GM23338 (cell line): ENCODE data around the gene PRKD1. TPM values are rescaled to one million over a fixed set of nuclear protein-coding genes. Genes with fewer than 3 reads are reported as not detected.

ENCODE experiments used
- ATAC-seq: fragments of 200-7000 bp; cut with Tn5 transposase; 3 replicates; pipeline ENCODE4 v1.9.1; 2020
- DNase-seq: peaks from one replicate; pipeline ENCODE4 v3.0.0-alpha.2; 2015; ENCODE audit warnings: low spot score
- H2AFZ ChIP-seq: fragments of 200-600 bp; sonication (generic); 2 replicates; pipeline ENCODE4 v1.8.0; 2016; ENCODE audit warnings: antibody characterized with exemption, mild to moderate bottlenecking, moderate library complexity
- H3F3A ChIP-seq: fragments of 200-600 bp; sonication (generic); replicated peaks from 2 replicates; pipeline ENCODE4 v1.8.0; 2017; ENCODE audit warnings: antibody characterized with exemption, mixed run types, low read depth
- H3K27ac ChIP-seq: fragments of 200-600 bp; sonication (generic); 2 replicates; pipeline ENCODE4 v1.6.1; 2016; ENCODE audit warnings: low read depth
- H3K27me3 ChIP-seq: fragments of 200-600 bp; sonication (generic); 2 replicates; pipeline ENCODE4 v1.8.0; 2016; ENCODE audit warnings: mild to moderate bottlenecking, mixed run types, moderate library complexity; ENCODE audit not compliant: insufficient read depth
- H3K36me3 ChIP-seq: fragments of 200-600 bp; sonication (generic); 2 replicates; pipeline ENCODE4 v1.8.0; 2016; ENCODE audit warnings: mild to moderate bottlenecking; ENCODE audit not compliant: insufficient read depth
- H3K4me1 ChIP-seq: fragments of 200-600 bp; sonication (generic); 2 replicates; pipeline ENCODE4 v1.8.0; 2016; ENCODE audit warnings: mild to moderate bottlenecking, moderate library complexity; ENCODE audit not compliant: insufficient read depth
- H3K4me2 ChIP-seq: fragments of 200-600 bp; sonication (generic); 2 replicates; pipeline ENCODE4 v1.7.1; 2017; ENCODE audit warnings: mixed run types
- H3K4me3 ChIP-seq: fragments of 200-600 bp; sonication (generic); 2 replicates; pipeline ENCODE4 v1.6.1; 2016; ENCODE audit warnings: mixed run types
- H3K79me2 ChIP-seq: fragments of 200-600 bp; sonication (generic); replicated peaks from 2 replicates; pipeline ENCODE4 v1.8.0; 2017; ENCODE audit warnings: mild to moderate bottlenecking; ENCODE audit not compliant: insufficient read depth
- H3K9me2 ChIP-seq: fragments of 200-600 bp; sonication (generic); 2 replicates; pipeline ENCODE4 v1.8.0; 2017; ENCODE audit not compliant: insufficient read depth
- H4K20me1 ChIP-seq: fragments of 200-600 bp; sonication (generic); replicated peaks from 2 replicates; pipeline ENCODE4 v1.8.0; 2017; ENCODE audit warnings: mild to moderate bottlenecking; ENCODE audit not compliant: insufficient read depth
- H3K27ac Mint-ChIP-seq: 2 replicates; pipeline ENCODE4 v1.8.0; 2020; ENCODE audit warnings: inconsistent platforms, mild to moderate bottlenecking, moderate library complexity, mixed read lengths
- H3K27me3 Mint-ChIP-seq: 3 replicates; pipeline ENCODE4 v1.8.0; 2022; ENCODE audit warnings: low read depth, mild to moderate bottlenecking, moderate library complexity, mixed read lengths, inconsistent platforms; ENCODE audit not compliant: insufficient read depth, poor library complexity
- H3K36me3 Mint-ChIP-seq: 3 replicates; pipeline ENCODE4 v1.8.0; 2021; ENCODE audit warnings: low read depth, mild to moderate bottlenecking, inconsistent platforms, moderate library complexity, mixed read lengths
- H3K4me1 Mint-ChIP-seq: 3 replicates; pipeline ENCODE4 v1.8.0; 2020; ENCODE audit warnings: mild to moderate bottlenecking, inconsistent platforms, mixed read lengths
- H3K4me3 Mint-ChIP-seq: 3 replicates; pipeline ENCODE4 v1.8.0; 2021; ENCODE audit warnings: moderate library complexity, mild to moderate bottlenecking, inconsistent platforms, mixed read lengths
- H3K9me3 Mint-ChIP-seq: 3 replicates; pipeline ENCODE4 v1.8.0; 2020; ENCODE audit warnings: moderate library complexity, mild to moderate bottlenecking, inconsistent platforms, mixed read lengths
- CREB1 ChIP-seq: fragments of 250-450 bp; sonication (Bioruptor Pico); IDR thresholded peaks from 2 replicates; pipeline ENCODE4 v1.5.0; 2020; ENCODE audit warnings: low read depth, mild to moderate bottlenecking, moderate library complexity
- EZH2 ChIP-seq: fragments of 200-600 bp; sonication (generic); IDR thresholded peaks from one replicate; pipeline ENCODE4 v1.8.0; 2017; ENCODE audit warnings: antibody characterized with exemption, mild to moderate bottlenecking, low read depth; ENCODE audit not compliant: unreplicated experiment
- EZH2phosphoT487 ChIP-seq: fragments of 200-600 bp; sonication (generic); IDR thresholded peaks from one replicate; pipeline ENCODE4 v1.8.1; 2018; ENCODE audit warnings: antibody characterized with exemption; ENCODE audit not compliant: unreplicated experiment
- JUNB ChIP-seq: IDR thresholded peaks from one replicate; pipeline ENCODE4 v1.6.1; 2016; ENCODE audit warnings: antibody characterized with exemption; ENCODE audit not compliant: unreplicated experiment
- NANOG ChIP-seq: IDR thresholded peaks from 2 replicates; pipeline ENCODE4 v1.6.1; 2016; ENCODE audit warnings: antibody characterized with exemption, borderline replicate concordance
- POLR2AphosphoS5 ChIP-seq: IDR thresholded peaks from 2 replicates; pipeline ENCODE4 v1.6.1; 2016; ENCODE audit warnings: antibody characterized with exemption, low read depth
- polyA plus RNA-seq: library from polyadenylated mRNA; unstranded; fragments of >200 nt; fragmentation: Nextera tagmentation; extraction: Ambion mirVana; gene quantifications from 2 replicates; pipeline ENCODE4 v1.2.1, GENCODE V29; 2016
- total RNA-seq: library from RNA; depleted of rRNA; stranded (reverse); fragments of >200 nt; shearing (Covaris generic); gene quantifications from 2 replicates; pipeline ENCODE4 v1.2.3, GENCODE V29; 2014
- TF ChIP-seq, protein P1 (sequence below), 2 experiments: fragments of 200-600 bp in 1 of 2; sonication (generic) in 1 of 2; conservative IDR thresholded peaks; 2 replicates each; pipeline versions ENCODE4 v1.5.1 to v1.6.1; 2016 to 2017; ENCODE audit warnings: antibody characterized with exemption in 2 of 2, low read depth in 2 of 2, mild to moderate bottlenecking in 2 of 2, moderate library complexity in 1 of 2
- TF ChIP-seq, protein P2 (sequence below): IDR thresholded peaks from 2 replicates; pipeline ENCODE4 v1.6.1; 2016; ENCODE audit warnings: antibody characterized with exemption

The PRKD1 gene
- total and polyA plus RNA-seq, 2 experiments from 2014 or later, result 3.1 to 9.7 TPM

DNA sequence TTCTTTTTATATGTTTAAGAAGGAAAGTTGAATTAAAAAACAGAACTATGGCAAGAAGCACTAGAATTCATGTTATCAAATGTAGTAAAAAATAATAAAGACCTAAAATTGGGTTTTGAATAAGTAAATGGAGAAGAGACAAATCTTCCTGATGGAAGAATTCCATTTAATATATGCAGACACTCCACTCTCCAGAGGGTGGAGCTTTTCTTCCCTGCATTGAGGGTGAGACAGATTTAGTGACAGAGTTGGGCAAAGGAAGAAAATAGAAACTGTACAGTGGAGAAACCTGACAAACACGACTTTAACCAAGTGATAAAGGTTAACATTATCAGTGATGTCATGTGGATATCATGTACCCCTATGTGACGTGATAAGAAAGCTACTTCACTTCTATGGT is 217.6 kb downstream of the PRKD1 start:
- no peak for ATAC-seq
- Mint-ChIP-seq H3K4me1 (no peaks in the 10 kb centered on the region; the same call in 2 of the 3 replicates), H3K9me3 (no peaks in the 10 kb centered on the region), H3K27ac (no peak overlapping the region), H3K27me3 (no peaks in the 10 kb centered on the region), H3K36me3 (0 out of 3 replicates have a peak, but pooled peaks cover 3% of the 10 kb centered on the region), H3K4me3 (no peak overlapping the region)
- H3K36me3 ChIP-seq, result 0 out of 2 replicates have a peak, but pooled peaks cover 2% of the 10 kb centered on the region
- no peak for DNase-seq
- H3F3A ChIP-seq, result no peaks in the 10 kb centered on the region
- no peaks in the 10 kb centered on the region for H3K27me3 ChIP-seq
- no peak overlapping the region for H3K4me2 ChIP-seq
- no peak overlapping the region for H3K27ac ChIP-seq
- no peaks in the 10 kb centered on the region for H4K20me1 ChIP-seq
- TF ChIP-seq NANOG, result no peak
- TF ChIP-seq, protein P1, sequence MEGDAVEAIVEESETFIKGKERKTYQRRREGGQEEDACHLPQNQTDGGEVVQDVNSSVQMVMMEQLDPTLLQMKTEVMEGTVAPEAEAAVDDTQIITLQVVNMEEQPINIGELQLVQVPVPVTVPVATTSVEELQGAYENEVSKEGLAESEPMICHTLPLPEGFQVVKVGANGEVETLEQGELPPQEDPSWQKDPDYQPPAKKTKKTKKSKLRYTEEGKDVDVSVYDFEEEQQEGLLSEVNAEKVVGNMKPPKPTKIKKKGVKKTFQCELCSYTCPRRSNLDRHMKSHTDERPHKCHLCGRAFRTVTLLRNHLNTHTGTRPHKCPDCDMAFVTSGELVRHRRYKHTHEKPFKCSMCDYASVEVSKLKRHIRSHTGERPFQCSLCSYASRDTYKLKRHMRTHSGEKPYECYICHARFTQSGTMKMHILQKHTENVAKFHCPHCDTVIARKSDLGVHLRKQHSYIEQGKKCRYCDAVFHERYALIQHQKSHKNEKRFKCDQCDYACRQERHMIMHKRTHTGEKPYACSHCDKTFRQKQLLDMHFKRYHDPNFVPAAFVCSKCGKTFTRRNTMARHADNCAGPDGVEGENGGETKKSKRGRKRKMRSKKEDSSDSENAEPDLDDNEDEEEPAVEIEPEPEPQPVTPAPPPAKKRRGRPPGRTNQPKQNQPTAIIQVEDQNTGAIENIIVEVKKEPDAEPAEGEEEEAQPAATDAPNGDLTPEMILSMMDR (conservative IDR thresholded peaks at IDR 0.05; ENCODE audit: low read depth in 2 of 2), result peak; percentile 19 to 38; a peak in 2 of 4 replicates
- H3K4me1 ChIP-seq, result no peaks in the 10 kb centered on the region
- no peak overlapping the region for H3K4me3 ChIP-seq
- H3K79me2 ChIP-seq, result no peaks in the 10 kb centered on the region
- H3K9me2 ChIP-seq, result no peaks in the 10 kb centered on the region
- H2AFZ ChIP-seq, result no peak overlapping the region

GRCh38 chr14:29709490-29709889 is 218.2 kb downstream of the PRKD1 start:
- H3K27ac Mint-ChIP-seq, result 0 out of 2 replicates have a peak overlapping the region, but pooled peaks have one; percentile 24
- H3K9me3 Mint-ChIP-seq, result no peaks in the 10 kb centered on the region
- ATAC-seq (no peak), DNase-seq (no peak)
- no peak overlapping the region for H2AFZ ChIP-seq
- no peaks in the 10 kb centered on the region for H3K4me1 ChIP-seq
- no peak overlapping the region for H3K4me2 ChIP-seq
- H3F3A ChIP-seq, result no peaks in the 10 kb centered on the region
- no peaks in the 10 kb centered on the region for H4K20me1 ChIP-seq
- H3K4me3 ChIP-seq, result no peak overlapping the region
- H3K4me1 Mint-ChIP-seq, result no peaks in the 10 kb centered on the region; the same call in 2 of the 3 replicates
- no peak overlapping the region for H3K27ac ChIP-seq
- no peaks in the 10 kb centered on the region for H3K79me2 ChIP-seq
- H3K27me3 Mint-ChIP-seq, result no peaks in the 10 kb centered on the region
- H3K4me3 Mint-ChIP-seq, result no peak overlapping the region
- H3K36me3 Mint-ChIP-seq, result 0 out of 3 replicates have a peak, but pooled peaks cover 3% of the 10 kb centered on the region
- H3K36me3 ChIP-seq, result 0 out of 2 replicates have a peak, but pooled peaks cover 2% of the 10 kb centered on the region
- no peaks in the 10 kb centered on the region for H3K9me2 ChIP-seq
- TF ChIP-seq EZH2 (no peak), JUNB (no peak), POLR2AphosphoS5 (no peak), NANOG (no peak), CREB1 (CRISPR knock-in tag) (no peak)
- TF ChIP-seq, protein P2, sequence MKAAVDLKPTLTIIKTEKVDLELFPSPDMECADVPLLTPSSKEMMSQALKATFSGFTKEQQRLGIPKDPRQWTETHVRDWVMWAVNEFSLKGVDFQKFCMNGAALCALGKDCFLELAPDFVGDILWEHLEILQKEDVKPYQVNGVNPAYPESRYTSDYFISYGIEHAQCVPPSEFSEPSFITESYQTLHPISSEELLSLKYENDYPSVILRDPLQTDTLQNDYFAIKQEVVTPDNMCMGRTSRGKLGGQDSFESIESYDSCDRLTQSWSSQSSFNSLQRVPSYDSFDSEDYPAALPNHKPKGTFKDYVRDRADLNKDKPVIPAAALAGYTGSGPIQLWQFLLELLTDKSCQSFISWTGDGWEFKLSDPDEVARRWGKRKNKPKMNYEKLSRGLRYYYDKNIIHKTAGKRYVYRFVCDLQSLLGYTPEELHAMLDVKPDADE, result no peak
- H3K27me3 ChIP-seq, result no peaks in the 10 kb centered on the region

- H3K4me1 Mint-ChIP-seq, result no peaks in the 10 kb centered on the region; the same call in 2 of the 3 replicates
- H3K27me3 Mint-ChIP-seq, result no peaks in the 10 kb centered on the region
- Histone ChIP-seq H3K79me2 (no peaks in the 10 kb centered on the region), H2AFZ (no peak overlapping the region), H4K20me1 (no peaks in the 10 kb centered on the region), H3F3A (no peaks in the 10 kb centered on the region), H3K4me3 (no peak overlapping the region), H3K4me2 (no peak overlapping the region), H3K27ac (no peak overlapping the region), H3K4me1 (no peaks in the 10 kb centered on the region), H3K9me2 (no peaks in the 10 kb centered on the region), H3K36me3 (0 out of 2 replicates have a peak, but pooled peaks cover 2% of the 10 kb centered on the region), H3K27me3 (no peaks in the 10 kb centered on the region)
- 0 out of 3 replicates have a peak, but pooled peaks cover 3% of the 10 kb centered on the region for H3K36me3 Mint-ChIP-seq
- DNase-seq (no peak), ATAC-seq (no peak)
- no peaks in the 10 kb centered on the region for H3K9me3 Mint-ChIP-seq
- no peak overlapping the region for H3K4me3 Mint-ChIP-seq
- H3K27ac Mint-ChIP-seq, result no peak overlapping the region; the same call in 1 of the 2 replicates
- TF ChIP-seq, protein P2, result no peak
- TF ChIP-seq CREB1 (CRISPR knock-in tag) (no peak), EZH2phosphoT487 (no peak)
Observed at GRCh38 chr14:29706700-29707099, 220.9 kb downstream of the PRKD1 start.
